GM12878 (cell line): ENCODE results near the gene CTRB1. TPM values are rescaled to one million over a fixed set of nuclear protein-coding genes. Genes with fewer than 3 reads are reported as not detected.

Experiments
- ATAC-seq: fragments of 200-7000 bp; cut with Tn5 transposase; 3 replicates; pipeline ENCODE4 v1.9.1; 2020; ENCODE audit warnings: mild to moderate bottlenecking, moderate library complexity
- BruUV-seq: library from RNA; stranded (reverse); fragments of 400-500 nt; replicated peaks from 2 replicates; lab custom pipeline; 2021; lab: Mats Ljungman, UMichigan
- CTCF ChIA-PET: fragments of 300-600 bp; sonication (Branson Sonifier 250); formaldehyde crosslinking; extraction: SDS; loops from one replicate; lab custom pipeline; 2021; ENCODE audit warnings: inconsistent platforms; lab: Yijun Ruan, JAX
- POLR2A ChIA-PET: fragments of 350-600 bp; formaldehyde crosslinking; extraction: SDS; loops from one replicate; lab custom pipeline; 2021; ENCODE audit warnings: inconsistent platforms; lab: Charles Lee
- RAD21 ChIA-PET: fragments of 300-600 bp; sonication (Branson Sonifier 250); formaldehyde crosslinking; loops from one replicate; lab custom pipeline; 2023; ENCODE audit warnings: antibody characterized with exemption; ENCODE audit not compliant: unreplicated experiment; lab: Charles Lee
- SMC1A ChIA-PET: fragments of 300-600 bp; sonication (Branson Sonifier 250); formaldehyde crosslinking; loops from one replicate; lab custom pipeline; 2023; ENCODE audit not compliant: unreplicated experiment, uncharacterized antibody; lab: Charles Lee
- DNase-seq: peaks from one replicate; pipeline ENCODE4 v3.0.0-alpha.2; 2011; ENCODE audit warnings: low read depth, low spot score
- FAIRE-seq: peaks from 3 replicates; lab custom pipeline; 2011; peaks lifted over from hg19 to GRCh38; lab: Jason Lieb, UNC
- H2AFZ ChIP-seq: 2 replicates; pipeline ENCODE4 v1.6.0; 2011; ENCODE audit warnings: low read depth, low read length, control low read depth; ENCODE audit not compliant: control insufficient read depth
- H3K27ac ChIP-seq: 2 replicates; pipeline ENCODE4 v1.5.1; 2011; ENCODE audit warnings: control low read depth; ENCODE audit not compliant: control insufficient read depth, insufficient read depth
- H3K27me3 ChIP-seq, 2 experiments: replicated peaks in 1 of 2; 2 replicates each; pipeline versions ENCODE4 v1.6.0 to v1.6.1; 2011; ENCODE audit warnings: low read length in 1 of 2; ENCODE audit not compliant: control insufficient read depth in 2 of 2, insufficient read depth in 2 of 2
- H3K36me3 ChIP-seq, 2 experiments: 2 replicates each; pipeline ENCODE4 v1.5.1; 2011; ENCODE audit warnings: low read length in 1 of 2; ENCODE audit not compliant: control insufficient read depth in 2 of 2, insufficient read depth in 2 of 2
- H3K4me1 ChIP-seq: 2 replicates; pipeline ENCODE4 v1.6.1; 2011; ENCODE audit warnings: mild to moderate bottlenecking, low read length, moderate library complexity, mixed read lengths; ENCODE audit not compliant: control insufficient read depth, insufficient read depth
- H3K4me2 ChIP-seq: 2 replicates; pipeline ENCODE4 v1.6.0; 2011; ENCODE audit warnings: control low read depth; ENCODE audit not compliant: control insufficient read depth, insufficient read depth
- H3K4me3 ChIP-seq: fragments of 200-600 bp; sonication (generic); 2 replicates; pipeline ENCODE4 v1.5.1; 2016
- H3K79me2 ChIP-seq: 2 replicates; pipeline ENCODE4 v1.6.0; 2011; ENCODE audit warnings: low read length; ENCODE audit not compliant: control insufficient read depth, insufficient read depth
- H3K9ac ChIP-seq: 2 replicates; pipeline ENCODE4 v1.8.0; 2011; ENCODE audit warnings: low read length, control low read depth, mixed read lengths; ENCODE audit not compliant: control insufficient read depth, insufficient read depth
- H3K9me3 ChIP-seq: replicated peaks from 3 replicates; pipeline ENCODE4 v1.5.1; 2011; ENCODE audit warnings: mild to moderate bottlenecking, low read length; ENCODE audit not compliant: control insufficient read depth, insufficient read depth
- H4K20me1 ChIP-seq: 2 replicates; pipeline ENCODE4 v1.6.0; 2011; ENCODE audit not compliant: control insufficient read depth, insufficient read depth
- HSF1 ChIP-seq: fragments of 150-350 bp; IDR thresholded peaks from 2 replicates; pipeline ENCODE4 v1.6.1; 2014; ENCODE audit warnings: mild to moderate bottlenecking, low read depth, low read length
- MLLT1 ChIP-seq: fragments of 450-650 bp; IDR thresholded peaks from 2 replicates; pipeline ENCODE4 v1.6.1; 2016; ENCODE audit warnings: mild to moderate bottlenecking
- NFXL1 ChIP-seq: fragments of 450-650 bp; IDR thresholded peaks from 2 replicates; pipeline ENCODE4 v1.6.1; 2017; ENCODE audit warnings: antibody characterized with exemption, mild to moderate bottlenecking, borderline replicate concordance
- PBX3 ChIP-seq: IDR thresholded peaks from 2 replicates; pipeline ENCODE4 v1.6.1; 2011; ENCODE audit warnings: mild to moderate bottlenecking, low read depth, low read length, moderate library complexity; ENCODE audit not compliant: insufficient replicate concordance
- PRDM15 ChIP-seq: fragments of 450-650 bp; formaldehyde crosslinking; IDR thresholded peaks from 2 replicates; pipeline ENCODE4 v1.4.0; 2020; ENCODE audit warnings: mild to moderate bottlenecking, moderate library complexity
- RFX5 ChIP-seq: IDR thresholded peaks from 2 replicates; pipeline ENCODE4 v1.6.1; 2011; ENCODE audit warnings: low read depth, low read length, improper control_type of control experiment
- RUNX3 ChIP-seq: IDR thresholded peaks from 2 replicates; pipeline ENCODE4 v1.6.1; 2012; ENCODE audit warnings: low read length, inconsistent platforms
- SMARCA5 ChIP-seq: fragments of 450-650 bp; IDR thresholded peaks from 2 replicates; pipeline ENCODE4 v1.6.1; 2017; ENCODE audit warnings: mild to moderate bottlenecking
- SPI1 ChIP-seq: IDR thresholded peaks from 2 replicates; pipeline ENCODE4 v1.6.1; 2011; ENCODE audit warnings: low read depth, mild to moderate bottlenecking, low read length, moderate library complexity, borderline replicate concordance; ENCODE audit not compliant: insufficient read depth
- USF1 ChIP-seq: IDR thresholded peaks from 2 replicates; pipeline ENCODE4 v1.6.1; 2011; ENCODE audit warnings: borderline replicate concordance, low read depth, mild to moderate bottlenecking, moderate library complexity, mixed read lengths, low read length; ENCODE audit not compliant: insufficient read depth; ENCODE audit errors: extremely low read length
- WGBS: methylation state at CpG from one replicate; pipeline ENCODE4 v1.1.6; 2016; ENCODE audit warnings: low lambda C conversion rate; ENCODE audit not compliant: insufficient replicate concordance, insufficient coverage; ENCODE audit errors: missing lambda C conversion rate; 5-methylcytosine and 5-hydroxymethylcytosine counted together
- in situ Hi-C: fragments of 300-500 bp; cut with MboI; formaldehyde crosslinking; loops from 9 replicates; pipeline ENCODE4 v1.14.3; 2018; ENCODE audit warnings: mixed read lengths
- intact Hi-C: fragments of 100-400 bp; cut with micrococcal nuclease; formaldehyde crosslinking; loops from one replicate; pipeline ENCODE4 v1.14.2; 2022; ENCODE audit not compliant: unreplicated experiment
- polyA plus RNA-seq, 11 experiments: library from polyadenylated mRNA; depleted of rRNA in 4 of 11; unstranded in 6 of 11; stranded (reverse) in 5 of 11; fragments of >200 nt; fragmentation: Nextera tagmentation in 4 of 11; fragmentation: Illumina TruSeq in 1 of 11; extraction: Ambion mirVana in 4 of 11; extraction: Trizol in 1 of 11; gene quantifications; 1 replicate in 1 of 11; 2 replicates in 10 of 11; pipeline versions ENCODE4 v1.2.1 to v1.2.3, GENCODE V29; 2011 to 2016; ENCODE audit warnings: inconsistent platforms in 2 of 11, missing spikeins in 2 of 11, low read depth in 1 of 11
- total RNA-seq, 4 experiments: library from RNA; depleted of rRNA in 3 of 4; stranded (reverse); fragments of >200 nt in 3 of 4; fragmentation: Illumina TruSeq in 1 of 4; extraction: Trizol in 1 of 4; gene quantifications; 2 replicates each; pipeline versions ENCODE4 v1.2.1 to v1.2.3, GENCODE V29; 2013 to 2021

CTRB1 gene
- total and polyA plus RNA-seq, 10 of the 15 experiments (the other 5 are each of a cell fraction or from before 2014, with no cell fraction given) = 0.28 to 4.4 TPM; not detected in 8

- intact Hi-C loops (loop anchor here (5.0 kb wide), 2 partner anchors 35 to 385 kb away; no protein-coding TSS in a partner anchor), in situ Hi-C loops (no loop called here)
- no peak overlapping the region for H2AFZ ChIP-seq
- no peak overlapping the region for H3K4me2 ChIP-seq
- H3K27ac ChIP-seq = no peak overlapping the region
- ChIA-PET SMC1A (interaction anchor here (0.6 to 5.2 kb wide), 8 partner anchors 9 to 577 kb away, joined by 3 to 52 read pairs (median 3); no protein-coding TSS in a partner anchor), CTCF (interaction anchor here (2.1 to 7.9 kb wide), 6 partner anchors 35 to 268 kb away, joined by 4 to 170 read pairs (median 66); partner anchors contain the start of gene TMEM170A), RAD21 (interaction anchor here (0.9 to 1.9 kb wide), 6 partner anchors 183 to 353 kb away, joined by 3 to 4 read pairs (median 4); no protein-coding TSS in a partner anchor), POLR2A (interaction anchor here (1.5 kb wide), 1 partner anchor 20 kb away, joined by 3 read pairs; no protein-coding TSS in a partner anchor)
- no peaks in the 10 kb centered on the region for H3K36me3 ChIP-seq
- H3K4me1 ChIP-seq = peaks cover 3% of the 10 kb centered on the region; the same call in 1 of the 2 replicates
- no peaks in the 10 kb centered on the region for H3K9me3 ChIP-seq
- H3K9ac ChIP-seq = no peak overlapping the region
- 42% methylated on average over 9 of the region's 9 CpGs for WGBS
- no peaks in the 10 kb centered on the region for H3K79me2 ChIP-seq
- DNase-seq = no peak
- no peak overlapping the region for H3K4me3 ChIP-seq
- no peaks in the 10 kb centered on the region for H4K20me1 ChIP-seq
- FAIRE-seq = no peak
- no peak for ATAC-seq
- BruUV-seq = no TSS peak
- H3K27me3 ChIP-seq = peaks cover 1 to 4% of the 10 kb centered on the region in 2 experiments
- TF ChIP-seq RFX5 (no peak), USF1 (no peak), MLLT1 (no peak), NFXL1 (no peak), PRDM15 (CRISPR knock-in tag) (no peak), PBX3 (no peak), HSF1 (no peak), SPI1 (no peak), RUNX3 (no peak), SMARCA5 (no peak)
Measured at GRCh38 chr16:75196836-75197235, 22.0 kb upstream of the CTRB1 start.
